ENCODE measurements around the gene CADPS.

Gene CADPS

DNA sequence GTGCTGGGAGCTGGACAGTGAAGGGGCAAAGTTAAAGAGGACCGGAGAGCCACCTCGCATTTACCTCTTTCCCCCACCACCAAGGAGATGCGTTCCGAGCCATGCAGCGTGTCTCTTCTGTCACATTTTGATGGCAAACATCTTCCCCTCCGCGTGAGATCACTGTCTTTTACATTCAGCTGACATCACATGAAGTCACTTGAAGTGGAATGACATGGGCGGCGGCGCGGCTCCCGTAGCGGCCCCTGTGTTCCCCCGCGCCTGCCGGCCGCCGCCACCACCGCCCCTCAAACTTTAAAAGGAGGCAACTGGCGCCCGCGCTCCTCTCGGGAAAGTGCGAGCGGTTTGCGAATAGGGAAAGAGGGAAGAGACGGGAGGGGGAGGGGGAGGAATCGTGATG, 502.0 kb downstream of the CADPS start, which contains the start of gene FEZF2:
TSS of gene FEZF2 (minus strand) at position 336 of the 400 bp plus-strand sequence. CDS start 682 bp downstream, outside the sequence.
- DNase-seq (ENCODE audit: low spot score) = peak; percentile 34

DNA sequence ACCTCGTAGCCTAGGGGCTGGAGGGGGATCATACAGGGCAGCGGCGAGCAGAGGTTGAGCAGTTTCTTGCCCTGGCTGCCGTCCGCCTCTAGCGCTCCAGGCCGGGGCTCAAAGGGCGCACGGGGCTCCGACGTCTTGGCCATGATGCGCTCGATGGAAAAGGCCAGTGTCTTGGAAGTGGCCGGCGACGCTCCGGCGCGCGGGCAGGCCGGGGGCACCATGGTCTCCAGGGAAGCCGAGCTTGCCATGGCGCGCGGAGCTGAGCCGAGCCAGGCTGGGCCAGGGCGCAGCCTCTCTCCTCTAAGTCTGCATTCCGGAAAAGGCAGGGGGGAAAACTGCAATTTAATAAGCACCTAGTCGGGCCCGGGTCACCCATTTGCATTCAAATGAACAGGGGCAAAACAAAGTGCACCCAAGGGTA, 502.6 kb downstream of the CADPS start:
- DNase-seq (ENCODE audit: low spot score) = no peak

DNA sequence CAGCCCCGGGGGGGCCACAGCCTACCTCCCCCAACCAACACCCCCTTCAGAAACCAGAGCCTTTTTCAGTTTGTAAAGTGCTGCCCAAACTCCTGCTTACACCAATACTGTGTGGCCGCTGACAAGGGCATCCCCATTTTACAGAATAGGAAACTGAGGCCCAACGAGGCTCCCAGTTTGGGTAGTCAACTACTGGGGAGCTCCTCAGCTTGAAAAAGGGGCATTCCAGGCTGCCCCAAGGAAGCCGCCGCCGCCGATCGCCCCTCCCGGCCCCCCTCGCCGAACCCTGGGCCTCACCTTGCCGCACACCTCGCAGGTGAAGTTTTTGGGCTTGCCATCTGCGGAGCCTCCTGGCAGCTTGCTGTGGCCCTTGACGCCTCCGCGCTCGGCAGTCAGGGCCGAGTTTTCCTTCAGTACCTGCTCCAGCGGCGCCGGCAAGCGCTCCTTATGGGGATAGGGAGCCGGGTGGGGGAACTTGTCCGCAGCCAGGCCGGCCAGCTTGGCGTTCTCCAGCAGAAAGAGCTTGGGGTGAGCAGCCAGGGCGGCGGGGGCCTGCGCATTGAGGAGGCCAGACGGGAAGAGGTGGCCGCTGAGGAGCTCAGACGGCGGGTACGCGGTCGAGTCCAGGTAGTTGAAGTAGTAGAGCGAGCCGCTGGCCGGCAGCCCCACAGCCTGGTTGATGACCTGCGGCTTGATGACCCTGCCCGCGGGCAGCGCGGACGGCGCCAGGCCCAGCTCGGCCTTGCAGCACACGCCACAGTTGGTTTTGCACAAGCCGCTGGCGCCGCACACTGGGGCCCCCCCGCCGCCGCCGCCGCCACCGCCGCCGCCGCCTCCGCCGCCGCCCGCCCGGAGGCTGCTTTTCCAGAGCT, 503.3 kb downstream of the CADPS start:
- no peak for DNase-seq (ENCODE audit: low spot score)

DNA sequence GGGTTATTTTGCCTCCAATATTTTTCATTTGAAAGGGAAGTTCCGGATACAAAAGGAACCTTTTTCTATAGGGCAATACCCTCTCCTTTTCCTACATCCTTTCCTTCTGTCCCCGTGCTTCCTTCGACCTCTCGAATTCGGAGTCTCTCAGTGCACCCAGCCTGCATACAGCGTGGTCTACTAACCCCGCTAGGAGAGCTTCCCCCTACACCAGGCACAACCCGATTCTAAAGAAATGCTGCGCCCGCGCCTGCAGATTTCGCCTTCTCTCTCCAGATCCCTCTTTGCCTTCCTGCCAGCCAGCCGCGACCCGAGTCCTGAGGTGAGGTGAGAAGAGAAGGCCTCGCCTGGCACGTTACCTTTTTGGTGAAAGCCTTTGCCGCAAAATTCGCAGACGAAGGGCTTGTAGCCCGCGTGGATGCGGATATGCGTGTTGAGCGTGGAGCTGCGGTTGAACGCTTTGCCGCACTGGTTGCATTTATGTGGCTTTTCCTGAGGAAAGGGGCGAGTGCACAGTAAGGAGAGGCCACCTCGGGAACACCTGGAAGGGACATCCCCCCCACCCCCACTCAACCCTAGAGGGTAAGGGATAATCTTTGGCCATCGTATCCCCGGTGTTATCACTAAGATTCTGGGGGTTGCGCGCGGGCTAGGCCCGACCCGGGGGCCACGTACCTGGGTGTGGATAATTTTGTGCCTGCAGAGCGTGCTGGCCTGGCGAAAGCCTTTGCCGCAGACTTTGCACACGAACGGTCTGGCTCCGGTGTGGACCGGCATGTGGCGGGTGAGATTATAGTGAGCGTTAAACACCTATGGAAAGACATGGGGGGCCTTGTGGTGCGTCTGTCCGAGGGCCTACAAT, 504.1 kb downstream of the CADPS start:
- DNase-seq (ENCODE audit: low spot score) = no peak

DNA sequence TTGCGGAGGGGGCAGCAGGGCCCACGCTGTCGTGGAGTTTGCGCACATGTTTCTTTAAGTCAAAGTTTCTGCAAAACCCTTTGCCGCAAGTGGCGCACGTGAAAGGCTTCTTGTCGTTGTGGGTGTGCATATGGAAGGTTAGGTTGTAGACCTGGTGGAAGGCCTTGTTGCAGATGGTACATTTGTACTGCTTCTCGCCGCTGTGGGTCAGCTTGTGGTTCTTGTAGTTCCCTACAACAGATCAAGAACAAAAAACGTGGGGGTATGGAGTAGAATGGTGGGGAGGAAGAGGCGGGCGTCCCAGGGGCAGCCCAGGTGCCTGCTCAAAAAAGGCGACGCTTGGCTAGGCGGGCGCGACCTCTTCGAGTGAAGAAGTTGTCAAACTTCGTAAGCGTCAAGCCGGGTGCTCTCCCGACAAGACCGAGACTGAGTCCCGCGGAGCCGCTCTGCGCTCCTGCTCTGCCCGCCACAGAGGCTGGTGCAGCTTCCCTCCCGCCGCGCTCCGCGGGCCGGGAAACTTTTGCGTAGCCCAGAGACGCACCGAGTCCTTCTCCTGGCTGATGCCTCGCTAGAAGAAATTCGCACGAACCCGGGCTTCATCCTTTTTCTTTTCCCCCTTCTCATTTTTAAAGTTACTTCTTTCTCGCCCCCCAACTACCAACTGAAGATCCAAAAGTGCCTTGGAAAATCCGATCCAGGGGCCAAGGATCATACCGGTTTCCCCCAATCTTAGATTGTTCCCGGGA, 504.9 kb downstream of the CADPS start:
- no peak for DNase-seq (ENCODE audit: low spot score)

DNA sequence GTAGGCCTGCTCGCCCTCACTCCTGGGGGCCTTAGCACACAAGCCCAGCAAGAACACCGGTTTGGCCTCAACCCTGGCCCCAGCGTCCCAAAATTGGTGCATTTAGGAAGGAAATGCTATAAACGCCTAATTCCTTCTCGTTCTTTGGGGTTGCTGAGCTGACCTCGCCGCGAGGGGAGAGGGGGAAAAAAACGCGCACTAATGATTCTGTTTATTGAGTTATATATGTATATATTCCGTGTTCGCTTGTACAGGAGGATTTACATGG, 505.8 kb downstream of the CADPS start:
- no peak for DNase-seq (ENCODE audit: low spot score)

DNA sequence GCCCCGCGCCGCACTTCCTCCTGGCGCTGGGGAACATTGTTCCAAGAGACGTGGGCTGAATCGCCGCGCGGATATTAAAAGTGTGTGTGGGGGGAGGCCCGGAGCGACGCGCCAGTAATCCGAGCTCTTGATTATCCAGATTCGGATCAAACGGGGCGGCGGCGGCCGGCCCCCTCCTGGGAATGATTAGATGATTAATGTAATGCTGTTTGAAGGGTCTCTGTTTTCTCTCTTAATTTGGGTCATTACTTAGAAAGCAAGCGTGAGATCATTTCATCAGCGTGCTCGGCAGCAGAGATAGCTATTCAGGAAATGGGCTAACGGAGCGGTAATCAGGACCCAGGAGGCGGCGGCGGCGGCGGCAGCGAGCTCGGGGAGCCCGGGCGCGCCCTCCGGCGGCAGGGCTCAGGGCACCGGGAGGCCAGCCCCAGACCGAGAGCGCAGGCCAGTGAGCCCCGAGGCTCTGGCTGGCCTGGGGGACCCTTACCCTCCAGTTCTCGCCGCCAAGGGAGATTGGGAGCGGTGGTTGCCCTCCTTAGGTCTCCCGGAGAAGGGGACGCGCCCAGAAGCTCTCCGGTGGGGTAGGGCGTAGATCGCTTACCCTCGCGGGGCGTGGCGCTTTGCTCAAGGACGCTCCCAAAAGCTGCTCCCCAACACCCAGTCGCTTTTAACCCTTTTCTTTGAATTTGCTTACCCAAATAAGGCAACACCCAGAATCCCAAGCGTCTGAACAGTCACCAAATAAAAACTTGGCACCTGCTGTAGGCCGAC, 506.3 kb downstream of the CADPS start:
- DNase-seq (ENCODE audit: low spot score) = peak; percentile 32

DNA sequence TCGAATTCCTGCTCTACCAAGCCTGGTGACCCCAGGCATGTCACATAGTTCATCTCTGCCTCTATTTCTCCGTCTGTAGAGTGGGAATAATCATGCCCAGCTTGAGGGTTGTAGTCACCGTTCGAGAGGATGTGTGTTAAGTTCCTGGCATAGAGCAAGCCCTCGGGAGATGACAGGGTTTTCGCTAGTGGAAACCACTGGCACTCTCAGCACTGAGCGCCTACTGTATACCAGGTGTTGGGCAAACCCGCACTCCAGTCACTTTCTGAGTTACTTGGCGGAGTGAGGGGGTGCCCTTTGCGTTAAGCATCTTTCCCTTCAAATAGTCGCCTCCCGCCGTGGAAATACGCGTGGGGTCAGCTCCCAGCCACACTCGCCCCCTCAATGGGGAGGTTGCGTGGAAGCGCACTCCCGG, 506.9 kb downstream of the CADPS start:
- DNase-seq (ENCODE audit: low spot score) = no peak

DNA sequence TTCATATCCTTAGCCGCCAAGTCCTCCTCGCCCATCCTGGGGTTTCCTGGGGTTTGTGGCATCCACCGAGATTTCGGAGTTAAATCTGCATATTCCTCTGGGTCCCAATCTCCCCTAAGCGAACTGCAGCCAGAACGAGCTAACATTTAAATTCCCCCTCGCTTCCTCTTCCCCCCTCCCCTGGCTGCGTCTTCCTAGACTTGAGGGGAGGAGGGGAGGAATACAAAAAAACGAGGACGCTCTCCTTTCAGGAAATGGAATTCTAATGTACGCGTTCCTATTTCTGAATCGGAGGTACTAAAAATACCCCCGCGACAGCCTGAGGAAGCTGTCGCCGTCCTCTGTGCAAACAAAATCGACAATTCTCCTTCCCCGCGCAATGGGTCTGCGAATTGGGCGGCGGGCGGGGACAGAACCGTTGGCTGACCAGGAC, 507.4 kb downstream of the CADPS start:
- DNase-seq (ENCODE audit: low spot score) = no peak

DNA sequence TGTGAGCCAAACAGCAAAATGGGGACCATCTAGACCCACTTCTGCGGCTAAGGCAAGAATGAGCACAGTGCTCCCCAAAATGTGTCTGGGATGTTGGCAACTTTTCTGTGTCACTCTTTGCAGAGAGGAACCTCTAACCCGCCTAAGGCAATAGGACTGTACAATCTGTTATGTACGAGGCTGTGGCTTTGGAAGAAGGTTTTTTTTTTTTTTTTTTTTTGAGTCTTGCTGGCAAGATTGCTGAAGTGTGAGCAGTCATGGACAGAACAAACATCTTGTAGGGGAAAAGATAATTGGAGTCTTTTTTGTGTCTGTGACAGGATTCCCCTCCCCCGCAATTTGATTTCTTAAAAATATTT, 509.1 kb downstream of the CADPS start:
- DNase-seq (ENCODE audit: low spot score) = no peak

DNA sequence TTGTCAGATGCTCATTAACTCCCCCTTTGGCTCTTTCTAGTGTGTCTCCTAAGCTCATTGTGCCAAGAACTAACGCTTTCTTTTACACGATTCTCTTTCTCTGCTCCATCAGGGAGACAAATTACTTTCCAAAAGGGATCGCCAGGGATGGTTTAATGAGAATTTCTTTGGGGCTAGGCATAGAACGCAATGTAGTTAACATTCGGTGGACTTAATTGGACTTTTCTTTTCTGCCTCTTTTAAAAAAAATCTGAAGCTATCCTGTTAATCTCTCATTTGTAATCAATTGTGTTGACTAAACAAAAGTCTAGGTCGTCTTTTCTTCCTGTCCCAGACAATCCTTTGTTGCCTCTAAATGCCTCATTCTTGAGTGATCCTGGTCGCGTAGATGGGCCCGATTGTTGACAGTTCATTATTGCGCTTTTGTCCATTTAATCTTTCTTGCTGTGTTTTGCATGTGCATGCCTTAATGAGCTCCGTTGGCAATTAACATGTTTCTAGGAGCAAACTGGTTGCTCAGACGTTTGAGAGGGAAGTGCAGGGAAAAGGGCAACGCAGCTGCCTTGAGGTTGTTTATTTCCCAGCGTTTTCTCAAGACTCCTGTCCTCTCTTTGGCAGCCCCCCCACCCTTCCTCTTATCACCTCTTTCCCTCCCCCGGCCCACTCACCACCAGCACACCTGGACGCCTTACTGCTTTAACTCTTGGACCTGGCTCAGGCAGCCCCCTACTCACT, 509.7 kb downstream of the CADPS start:
- DNase-seq (ENCODE audit: low spot score) = peak; percentile 59

DNA sequence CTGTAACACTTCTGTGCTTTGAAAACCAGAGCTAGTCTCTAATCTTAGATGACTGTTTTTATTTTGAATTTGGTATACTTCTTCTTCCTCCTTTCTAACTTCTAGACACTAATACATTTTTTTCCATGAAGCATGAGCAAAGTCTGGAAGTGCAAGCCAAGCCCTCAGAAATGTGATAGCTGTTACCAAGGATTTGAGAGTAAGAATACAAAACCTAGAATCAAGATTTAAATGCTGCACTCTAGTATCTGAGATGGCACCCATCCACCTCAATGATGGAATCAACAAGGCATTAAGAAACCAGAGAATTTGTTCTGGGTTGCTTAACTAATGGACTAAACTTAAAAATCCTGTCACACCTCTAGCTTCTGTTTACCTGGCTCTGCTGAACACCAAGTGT, 511.0 kb downstream of the CADPS start:
- DNase-seq (ENCODE audit: low spot score) = no peak

DNA sequence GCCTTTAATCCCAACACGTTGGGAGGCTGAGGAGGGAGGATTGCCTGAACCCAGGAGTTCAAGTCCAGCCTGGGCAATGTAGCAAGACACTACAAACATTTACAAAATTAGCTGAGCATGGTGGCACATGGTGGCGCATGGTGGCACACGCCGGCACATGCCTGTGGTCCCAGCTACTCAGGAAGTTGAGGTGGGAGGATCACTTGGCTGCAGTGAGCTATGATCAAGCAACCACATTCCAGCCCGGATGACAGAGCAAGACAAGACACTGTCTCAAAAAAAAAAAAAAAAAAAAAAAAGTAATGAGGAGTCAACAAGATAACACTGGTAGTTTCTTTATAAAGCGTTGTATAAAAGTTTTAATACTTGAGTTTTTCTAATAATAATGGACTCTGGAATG, 511.9 kb downstream of the CADPS start:
- DNase-seq (ENCODE audit: low spot score) = no peak

DNA sequence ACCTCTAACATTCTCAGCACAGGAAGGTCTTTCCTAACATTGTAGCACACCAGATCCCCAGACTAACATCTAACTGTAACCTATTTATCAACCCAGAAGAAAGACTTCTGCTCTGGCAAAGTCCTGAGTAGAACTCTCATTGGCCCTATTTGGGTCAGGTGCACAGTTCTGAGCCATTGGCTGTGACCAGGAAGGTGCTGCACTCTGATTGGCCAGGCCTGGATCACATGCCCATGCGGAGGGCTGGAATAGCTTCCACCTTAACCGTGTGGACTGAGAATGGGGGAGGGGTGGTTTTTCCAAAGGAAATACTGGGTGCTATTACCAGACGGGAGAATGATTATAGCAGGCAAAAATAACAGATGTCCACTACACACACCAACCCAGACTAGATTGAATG, 513.4 kb downstream of the CADPS start:
- DNase-seq (ENCODE audit: low spot score) = no peak

DNA sequence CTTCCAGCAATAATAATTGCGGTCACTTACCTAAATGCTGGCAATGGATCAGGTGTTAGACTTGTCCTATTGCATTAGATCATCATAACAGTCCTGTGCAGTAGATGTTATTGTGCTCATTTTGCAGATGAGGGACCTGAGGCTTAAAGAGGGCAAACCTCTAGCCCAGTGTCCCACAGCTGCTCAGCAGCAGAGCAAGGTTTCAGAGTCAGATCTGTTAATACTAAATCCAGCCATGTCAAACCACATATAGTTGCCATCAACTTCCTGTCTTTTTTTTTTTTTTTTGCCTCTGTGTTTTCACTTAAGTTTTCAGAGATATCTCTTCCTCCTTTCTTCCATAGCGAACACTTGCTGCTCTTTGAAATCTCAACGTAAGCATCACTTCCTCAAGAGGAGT, 514.0 kb downstream of the CADPS start:
- DNase-seq (ENCODE audit: low spot score) = no peak

DNA sequence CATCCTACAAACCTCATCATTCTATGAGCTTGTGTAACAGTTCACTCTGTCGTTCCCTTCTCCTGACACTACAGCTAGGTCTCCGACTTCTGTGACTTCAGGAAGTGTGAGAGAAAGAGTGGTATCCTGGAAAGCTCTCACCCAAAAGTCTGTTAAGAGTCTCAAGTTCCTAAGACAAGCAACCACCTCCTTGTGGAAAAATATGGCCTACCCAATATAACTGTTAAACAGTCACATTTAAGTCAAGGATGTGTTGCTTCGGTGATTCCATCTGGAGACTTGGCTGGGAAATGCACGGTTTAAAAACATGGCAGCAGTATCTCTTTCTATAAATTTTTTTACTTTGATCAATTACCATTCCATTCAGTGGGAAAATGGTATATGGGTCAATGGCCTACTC, 515.7 kb downstream of the CADPS start:
- DNase-seq (ENCODE audit: low spot score) = no peak

DNA sequence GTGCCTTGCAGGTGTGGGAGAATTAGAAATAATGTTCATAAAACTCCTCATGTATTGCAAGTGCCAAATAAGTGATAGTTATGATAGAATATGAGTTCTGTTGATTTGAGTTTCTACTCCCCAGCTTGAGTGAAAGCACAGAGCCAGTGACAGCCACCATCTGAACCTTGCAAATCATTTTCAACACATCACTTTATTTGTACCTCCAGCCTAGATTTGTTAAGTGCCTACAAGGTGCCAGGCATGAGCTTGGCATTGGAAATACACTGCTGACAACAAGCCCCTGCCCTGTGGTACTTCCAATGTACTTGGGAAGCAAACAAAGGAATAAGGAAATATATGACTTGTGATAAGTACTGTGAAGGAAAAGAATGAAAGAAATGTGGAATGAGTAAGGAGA, 518.9 kb downstream of the CADPS start:
- DNase-seq (ENCODE audit: low spot score) = no peak

DNA sequence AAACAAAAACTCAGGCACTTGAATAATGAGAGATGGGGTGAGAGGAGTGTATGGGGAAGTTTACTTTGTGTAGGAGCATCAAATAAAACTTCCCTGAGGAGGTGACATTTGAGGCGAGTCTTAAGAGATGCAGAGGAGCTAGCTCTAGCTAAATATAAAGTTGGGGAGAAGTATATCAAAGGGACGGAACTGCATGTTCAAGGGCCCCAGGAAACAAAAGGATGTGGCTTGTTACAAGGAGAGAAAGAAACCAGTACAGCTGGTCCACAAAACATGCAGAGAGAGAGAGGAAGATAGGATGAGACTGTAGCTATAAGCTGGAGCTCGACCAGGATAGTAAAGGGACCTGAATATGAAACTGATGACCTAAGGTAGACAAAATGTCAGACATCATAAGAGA, 519.5 kb downstream of the CADPS start:
- no peak for DNase-seq (ENCODE audit: low spot score)
